ENCODE data around the gene RAP1A. TPM values are rescaled to one million over a fixed set of nuclear protein-coding genes. Genes with fewer than 3 reads are reported as not detected.
A peak's percentile ranks its signal among the peaks of the same experiment; 100 is the strongest.

RAP1A gene
- total and polyA plus RNA-seq, 10 donors: 83.3 to 125 (median 105) TPM

GRCh38 chr1:111666828-111667227 lies 47.2 kb downstream of the RAP1A start:
- Histone ChIP-seq H3K4me1 (peaks cover 24 to 98% (median 67%) of the 10 kb centered on the region in 6 donors), H3K9me3 (no peaks in the 10 kb centered on the region), H3K36me3 (peaks cover 0 to 16% (median 0%) of the 10 kb centered on the region in 6 donors), H3K4me3 (no peak overlapping the region), H3K27me3 (replicated peaks in 1 of 7) (no peaks in the 10 kb centered on the region), H3K27ac (peak overlapping the region in 2 of 8 donors; percentile 29 to 31)
- TF ChIP-seq POLR2A (IDR thresholded peaks at IDR 0.05) (no peak), POLR2AphosphoS5 (IDR thresholded peaks at IDR 0.05) (no peak), CTCF (IDR thresholded peaks at IDR 0.05 in 8 of 11, conservative IDR thresholded peaks at IDR 0.05 in 3 of 11) (no peak)
- 50 to 75% (median 56%) methylated on average over 1 of the region's 1 CpG for WGBS, 5 donors
- DNase-seq: no peak
- intact Hi-C loops (cut with DNase I; ENCODE audit: low total_unique reads): no loop called here

GRCh38 chr1:111669268-111669667 lies 49.7 kb downstream of the RAP1A start:
- TF ChIP-seq POLR2AphosphoS5 (IDR thresholded peaks at IDR 0.05): no peak
- TF ChIP-seq POLR2A (IDR thresholded peaks at IDR 0.05): no peak
- no peak for TF ChIP-seq CTCF (IDR thresholded peaks at IDR 0.05 in 8 of 11, conservative IDR thresholded peaks at IDR 0.05 in 3 of 11)
- DNase-seq: no peak
- H3K9me3 ChIP-seq: no peaks in the 10 kb centered on the region
- 19 to 45% (median 29%) methylated on average over 1 of the region's 1 CpG for WGBS, 5 donors
- H3K36me3 ChIP-seq: peaks cover 0 to 16% (median 0%) of the 10 kb centered on the region in 6 donors
- H3K4me1 ChIP-seq: peaks cover 21 to 99% (median 65%) of the 10 kb centered on the region in 6 donors
- H3K4me3 ChIP-seq: no peak overlapping the region
- intact Hi-C loops (cut with DNase I; ENCODE audit: low total_unique reads): no loop called here
- no peaks in the 10 kb centered on the region for H3K27me3 ChIP-seq (replicated peaks in 1 of 7)
- peak overlapping the region in 1 of 8 donors; percentile 8 for H3K27ac ChIP-seq

GRCh38 chr1:111671852-111672251 lies 52.3 kb downstream of the RAP1A start:
- peaks cover 0 to 18% (median 0%) of the 10 kb centered on the region in 8 donors for H3K9me3 ChIP-seq
- DNase-seq: no peak
- no peaks in the 10 kb centered on the region for H3K27me3 ChIP-seq (replicated peaks in 1 of 7)
- intact Hi-C loops (cut with DNase I; ENCODE audit: low total_unique reads): no loop called here
- peaks cover 0 to 36% (median 4%) of the 10 kb centered on the region in 6 donors for H3K36me3 ChIP-seq
- no peak overlapping the region for H3K4me3 ChIP-seq
- TF ChIP-seq POLR2AphosphoS5 (IDR thresholded peaks at IDR 0.05) (no peak), CTCF (IDR thresholded peaks at IDR 0.05 in 8 of 11, conservative IDR thresholded peaks at IDR 0.05 in 3 of 11) (no peak), POLR2A (IDR thresholded peaks at IDR 0.05) (no peak)
- H3K27ac ChIP-seq: no peak overlapping the region
- H3K4me1 ChIP-seq: peaks cover 5 to 79% (median 39%) of the 10 kb centered on the region in 6 donors

GRCh38 chr1:111672331-111672730 lies 52.7 kb downstream of the RAP1A start:
- no peak for DNase-seq
- TF ChIP-seq POLR2A (IDR thresholded peaks at IDR 0.05): no peak
- no peak for TF ChIP-seq POLR2AphosphoS5 (IDR thresholded peaks at IDR 0.05)
- no peak for TF ChIP-seq CTCF (IDR thresholded peaks at IDR 0.05 in 8 of 11, conservative IDR thresholded peaks at IDR 0.05 in 3 of 11)
- Histone ChIP-seq H3K27ac (no peak overlapping the region), H3K4me3 (no peak overlapping the region), H3K36me3 (peaks cover 0 to 40% (median 8%) of the 10 kb centered on the region in 6 donors), H3K9me3 (peaks cover 0 to 23% (median 0%) of the 10 kb centered on the region in 8 donors), H3K4me1 (peaks cover 3 to 74% (median 35%) of the 10 kb centered on the region in 6 donors), H3K27me3 (replicated peaks in 1 of 7) (no peaks in the 10 kb centered on the region)
- intact Hi-C loops (cut with DNase I; ENCODE audit: low total_unique reads): no loop called here
- WGBS, 5 donors: 84 to 93% (median 89%) methylated on average over 2 of the region's 2 CpGs

Measured in spleen (tissue), 11 donors.